ENCODE data around the gene SEC14L5.
"Not testable (repeated sequence)": the region's sequence is repeated elsewhere in the genome, so short reads cannot be mapped to it uniquely, and the experiment has no call there.

DNA sequence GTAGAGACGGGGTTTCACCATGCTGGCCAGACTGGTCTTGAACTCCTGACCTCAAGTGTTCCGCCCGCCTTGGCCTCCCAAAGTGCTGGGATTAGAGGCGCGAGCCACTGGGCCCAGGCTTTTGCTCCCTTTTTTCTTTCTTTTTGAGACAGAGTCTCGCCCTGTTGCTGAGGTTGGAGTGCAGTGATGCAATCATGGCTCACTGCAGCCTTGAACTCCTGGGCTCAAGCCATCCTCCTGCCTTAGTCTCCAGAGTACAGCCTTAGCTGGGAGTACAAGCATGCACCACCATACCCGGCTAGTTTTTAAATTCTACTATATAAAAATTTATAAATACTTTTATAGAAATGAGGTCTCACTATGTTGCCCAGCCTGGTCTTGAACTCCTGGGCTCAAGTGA is 5.4 kb downstream of the SEC14L5 start:
- TF ChIP-seq EZH2 (IDR thresholded peaks at IDR 0.05; ENCODE audit: borderline replicate concordance); CTCF (IDR thresholded peaks at IDR 0.05; ENCODE audit: poor library complexity); EZH2phosphoT487 (IDR thresholded peaks at IDR 0.05; ENCODE audit: low read depth, severe bottlenecking, unreplicated experiment): not testable (repeated sequence)
